Mammary epithelial cell (primary cell): ENCODE measurements around the gene UBE2J1.

ENCODE experiments used
- EZH2 ChIP-seq: IDR thresholded peaks from 2 replicates; pipeline ENCODE4 v1.6.1; 2012; ENCODE audit warnings: low read length, inconsistent platforms, borderline replicate concordance
- TF ChIP-seq, protein P1 (sequence below), 2 donors: IDR thresholded peaks in 1 of 2; conservative IDR thresholded peaks in 1 of 2; 2 replicates each; pipeline ENCODE4 v1.5.1; 2011 to 2012; ENCODE audit warnings: inconsistent platforms in 2 of 2, low read length in 2 of 2, mild to moderate bottlenecking in 2 of 2, control low read depth in 1 of 2, low read depth in 1 of 2; ENCODE audit not compliant: insufficient read depth in 1 of 2; ENCODE audit errors: extremely low read depth in 1 of 2

GRCh38 chr6:89302195-89302770 is 50.2 kb downstream of the UBE2J1 start:
- TF ChIP-seq, protein P1, sequence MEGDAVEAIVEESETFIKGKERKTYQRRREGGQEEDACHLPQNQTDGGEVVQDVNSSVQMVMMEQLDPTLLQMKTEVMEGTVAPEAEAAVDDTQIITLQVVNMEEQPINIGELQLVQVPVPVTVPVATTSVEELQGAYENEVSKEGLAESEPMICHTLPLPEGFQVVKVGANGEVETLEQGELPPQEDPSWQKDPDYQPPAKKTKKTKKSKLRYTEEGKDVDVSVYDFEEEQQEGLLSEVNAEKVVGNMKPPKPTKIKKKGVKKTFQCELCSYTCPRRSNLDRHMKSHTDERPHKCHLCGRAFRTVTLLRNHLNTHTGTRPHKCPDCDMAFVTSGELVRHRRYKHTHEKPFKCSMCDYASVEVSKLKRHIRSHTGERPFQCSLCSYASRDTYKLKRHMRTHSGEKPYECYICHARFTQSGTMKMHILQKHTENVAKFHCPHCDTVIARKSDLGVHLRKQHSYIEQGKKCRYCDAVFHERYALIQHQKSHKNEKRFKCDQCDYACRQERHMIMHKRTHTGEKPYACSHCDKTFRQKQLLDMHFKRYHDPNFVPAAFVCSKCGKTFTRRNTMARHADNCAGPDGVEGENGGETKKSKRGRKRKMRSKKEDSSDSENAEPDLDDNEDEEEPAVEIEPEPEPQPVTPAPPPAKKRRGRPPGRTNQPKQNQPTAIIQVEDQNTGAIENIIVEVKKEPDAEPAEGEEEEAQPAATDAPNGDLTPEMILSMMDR (conservative IDR thresholded peaks at IDR 0.05 in 1 of 2, IDR thresholded peaks at IDR 0.05 in 1 of 2; ENCODE audit: extremely low read depth in 1 of 2, insufficient read depth in 1 of 2, low read depth in 1 of 2, low read length in 2 of 2): no peak
- no peak for TF ChIP-seq EZH2
